Spleen (tissue), 7 donors: ENCODE measurements around the gene CEP112.

ENCODE experiments used
- POLR2AphosphoS5 ChIP-seq, 3 donors: sonication (generic); formaldehyde crosslinking; IDR thresholded peaks; one replicate each; pipeline ENCODE4 v1.5.1; 2017; ENCODE audit warnings: antibody characterized with exemption in 3 of 3
- TF ChIP-seq, protein P1 (sequence below), 11 experiments: fragments of 200-600 bp in 7 of 11; fragments of 450-650 bp in 4 of 11; sonication (generic) in 4 of 11; IDR thresholded peaks in 8 of 11; conservative IDR thresholded peaks in 3 of 11; 1 replicate in 7 of 11; 2 replicates in 4 of 11; pipeline versions ENCODE4 v1.4.0 to v1.8.0; 2016 to 2021; ENCODE audit warnings: antibody characterized with exemption in 11 of 11, inconsistent platforms in 4 of 11, mild to moderate bottlenecking in 1 of 11
- donor health status: DM: no; HTN: no; CAD: no; lungs with moderate emphysema.
- donor health status: DM: no; HTN: no; CAD: no.
- donor health status: DM: no; HTN: no; CAD: no.

DNA sequence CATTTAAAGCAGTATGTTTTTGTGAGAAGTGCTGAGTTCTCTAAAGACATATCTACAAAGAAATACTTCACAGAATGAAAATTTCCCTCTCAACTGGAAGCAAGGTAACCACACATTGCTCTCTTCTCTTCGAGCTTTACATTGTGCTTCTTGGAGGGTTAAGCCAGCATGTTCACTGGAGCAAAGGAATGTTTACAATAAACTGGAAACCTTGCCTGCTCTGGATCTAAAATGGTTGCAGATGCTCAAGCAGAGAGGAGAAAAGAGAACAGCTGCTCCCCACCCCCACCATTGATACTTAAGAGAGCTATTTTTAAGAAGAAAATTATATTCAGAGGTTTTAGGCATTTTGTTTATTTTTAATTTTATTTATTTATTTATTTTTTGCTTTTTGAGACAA is 213.1 kb downstream of the CEP112 start:
- TF ChIP-seq, protein P1, sequence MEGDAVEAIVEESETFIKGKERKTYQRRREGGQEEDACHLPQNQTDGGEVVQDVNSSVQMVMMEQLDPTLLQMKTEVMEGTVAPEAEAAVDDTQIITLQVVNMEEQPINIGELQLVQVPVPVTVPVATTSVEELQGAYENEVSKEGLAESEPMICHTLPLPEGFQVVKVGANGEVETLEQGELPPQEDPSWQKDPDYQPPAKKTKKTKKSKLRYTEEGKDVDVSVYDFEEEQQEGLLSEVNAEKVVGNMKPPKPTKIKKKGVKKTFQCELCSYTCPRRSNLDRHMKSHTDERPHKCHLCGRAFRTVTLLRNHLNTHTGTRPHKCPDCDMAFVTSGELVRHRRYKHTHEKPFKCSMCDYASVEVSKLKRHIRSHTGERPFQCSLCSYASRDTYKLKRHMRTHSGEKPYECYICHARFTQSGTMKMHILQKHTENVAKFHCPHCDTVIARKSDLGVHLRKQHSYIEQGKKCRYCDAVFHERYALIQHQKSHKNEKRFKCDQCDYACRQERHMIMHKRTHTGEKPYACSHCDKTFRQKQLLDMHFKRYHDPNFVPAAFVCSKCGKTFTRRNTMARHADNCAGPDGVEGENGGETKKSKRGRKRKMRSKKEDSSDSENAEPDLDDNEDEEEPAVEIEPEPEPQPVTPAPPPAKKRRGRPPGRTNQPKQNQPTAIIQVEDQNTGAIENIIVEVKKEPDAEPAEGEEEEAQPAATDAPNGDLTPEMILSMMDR (IDR thresholded peaks at IDR 0.05 in 8 of 11, conservative IDR thresholded peaks at IDR 0.05 in 3 of 11) = no peak
- TF ChIP-seq POLR2AphosphoS5 (IDR thresholded peaks at IDR 0.05) = no peak
